ENCODE data around the gene CCT2.
"Not testable (repeated sequence)": the region's sequence is repeated elsewhere in the genome, so short reads cannot be mapped to it uniquely, and the experiment has no call there.

The CCT2 gene

DNA sequence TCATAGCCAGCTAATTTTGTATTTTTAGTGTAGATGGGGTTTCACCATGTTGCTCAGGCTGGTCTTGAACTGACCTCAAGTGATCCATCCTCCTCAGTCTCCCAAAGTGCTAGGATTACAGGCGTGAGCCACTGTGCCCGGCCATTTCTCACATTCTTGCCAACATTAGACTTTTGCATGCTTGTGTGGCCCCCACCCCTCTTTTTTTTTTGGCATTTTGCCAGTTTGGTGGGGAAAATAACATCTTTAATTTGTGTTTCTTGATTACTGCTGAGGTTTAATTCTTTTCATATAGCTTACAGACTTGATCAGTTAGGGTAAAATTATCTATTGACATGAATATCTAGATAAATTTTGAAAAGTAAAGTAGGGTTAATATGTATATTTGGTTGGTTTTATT is 3.8 kb downstream of the CCT2 start:
- DNase-seq (ENCODE audit: low spot score) = no peak

DNA sequence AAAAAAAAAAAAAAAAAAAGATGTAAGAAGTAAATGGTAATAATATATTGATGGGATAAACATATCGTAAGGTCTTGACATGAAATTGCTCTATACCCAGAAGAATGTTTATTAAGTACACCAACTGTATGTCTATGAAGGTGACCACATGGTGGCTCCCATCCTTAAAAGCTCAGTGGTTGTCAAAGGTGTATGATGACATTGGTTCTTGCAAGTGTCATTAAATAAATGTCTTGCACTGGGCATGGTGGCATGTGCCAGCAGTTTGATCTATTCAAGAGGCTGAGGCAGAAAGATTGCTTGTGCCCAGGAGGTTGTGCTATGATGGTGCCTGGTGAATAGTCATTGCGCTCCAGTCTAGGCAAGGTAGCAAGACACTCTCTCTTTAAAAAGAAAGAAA is 10.4 kb downstream of the CCT2 start:
- DNase-seq (ENCODE audit: low spot score) = peak; percentile 29

DNA sequence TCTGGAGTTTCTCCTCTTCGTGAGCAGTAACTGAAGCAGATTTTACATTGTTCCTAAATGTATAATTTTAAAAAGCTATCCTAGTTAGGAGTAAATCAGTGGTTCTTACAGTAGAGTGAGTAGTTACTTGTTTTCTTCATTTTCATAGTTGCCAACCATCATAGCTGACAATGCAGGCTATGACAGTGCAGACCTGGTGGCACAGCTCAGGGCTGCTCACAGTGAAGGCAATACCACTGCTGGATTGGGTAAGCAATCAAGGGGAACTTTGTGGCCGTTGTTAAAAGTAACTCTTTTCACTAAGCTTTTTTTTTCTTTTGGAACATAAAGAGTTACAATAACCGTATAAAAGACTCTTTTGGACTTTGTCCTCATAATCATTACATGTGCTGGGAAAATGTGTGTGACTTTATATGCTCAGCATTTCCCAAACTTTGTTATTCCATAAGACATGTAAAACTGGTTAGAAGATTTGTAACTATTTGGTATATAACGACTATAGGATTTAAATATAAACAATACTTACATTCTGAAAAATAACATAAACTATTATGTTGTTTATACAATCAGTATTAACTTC is 13.0 kb downstream of the CCT2 start:
- DNase-seq (ENCODE audit: low spot score) = no peak

DNA sequence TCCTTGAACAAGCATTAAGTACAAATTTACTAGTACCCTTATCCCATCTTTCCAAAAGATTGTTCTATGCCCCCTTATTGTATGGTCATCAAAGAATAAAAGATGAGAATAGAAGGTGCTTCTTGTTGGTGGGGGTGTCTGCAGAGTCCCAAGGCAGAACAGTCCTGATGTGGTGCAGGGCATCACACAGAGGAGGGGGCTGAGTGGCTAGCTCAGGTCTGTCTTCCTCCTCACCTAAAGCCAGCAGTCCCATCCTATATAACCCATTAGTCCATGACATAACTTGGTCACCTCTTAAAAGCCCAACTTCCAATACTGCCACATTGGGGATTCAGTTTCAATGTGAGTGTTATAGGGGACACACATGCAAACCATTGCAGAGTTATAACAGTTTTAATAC is 15.5 kb downstream of the CCT2 start:
- DNase-seq (ENCODE audit: low spot score) = no peak

DNA sequence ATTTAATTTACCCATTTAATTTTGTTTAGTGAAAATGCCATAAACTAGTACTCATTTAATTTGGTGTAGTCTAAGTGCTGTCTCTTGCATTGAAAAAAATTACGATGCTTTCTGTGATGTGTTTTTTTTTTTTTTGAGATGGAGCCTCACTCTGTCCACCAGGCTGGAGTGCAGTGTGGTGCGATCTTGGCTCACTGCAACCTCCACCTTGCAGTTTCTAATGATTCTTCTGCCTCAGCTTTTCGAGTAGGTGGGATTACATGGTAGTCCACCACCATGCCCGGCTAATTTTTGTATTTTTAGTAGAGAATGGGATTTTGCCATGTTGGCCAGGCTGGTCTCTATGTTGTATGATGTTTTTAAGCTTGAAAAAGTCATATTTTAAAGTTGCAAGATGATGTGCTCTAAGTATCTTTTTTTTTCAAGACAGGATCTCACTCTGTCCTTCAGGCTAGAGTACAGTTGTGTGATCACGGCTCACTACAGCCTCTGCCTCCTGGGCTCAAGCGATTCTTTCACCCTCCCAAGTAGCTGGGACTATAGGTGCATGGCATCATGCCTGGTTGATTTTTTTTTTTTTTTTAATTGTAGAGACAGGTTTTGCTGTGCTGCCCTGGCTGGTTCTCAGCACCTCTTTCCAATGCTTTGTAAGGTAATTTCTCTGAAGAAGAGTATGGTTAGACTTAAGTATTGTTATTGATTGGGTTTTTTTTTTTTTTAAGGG is 16.9 kb downstream of the CCT2 start:
- DNase-seq (ENCODE audit: low spot score) = no peak

DNA sequence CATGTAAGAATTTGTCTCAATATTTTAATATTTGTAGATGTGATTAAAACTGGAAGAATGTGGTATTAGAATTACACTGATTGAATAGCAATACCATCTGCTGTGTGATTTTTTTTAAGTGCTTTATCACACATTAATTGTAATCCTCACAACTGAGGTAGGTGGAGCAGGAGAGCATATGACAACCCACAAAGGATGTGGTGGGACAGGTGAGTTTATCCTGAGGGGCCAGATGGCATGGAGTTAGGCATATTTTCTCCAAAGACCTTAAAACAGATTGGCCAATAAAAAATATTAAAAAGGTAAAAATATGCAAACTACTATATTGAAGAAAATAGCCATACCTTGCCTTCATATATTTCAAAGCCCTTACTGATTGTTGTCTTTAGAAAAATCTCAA is 17.7 kb downstream of the CCT2 start:
- no peak for DNase-seq (ENCODE audit: low spot score)

DNA sequence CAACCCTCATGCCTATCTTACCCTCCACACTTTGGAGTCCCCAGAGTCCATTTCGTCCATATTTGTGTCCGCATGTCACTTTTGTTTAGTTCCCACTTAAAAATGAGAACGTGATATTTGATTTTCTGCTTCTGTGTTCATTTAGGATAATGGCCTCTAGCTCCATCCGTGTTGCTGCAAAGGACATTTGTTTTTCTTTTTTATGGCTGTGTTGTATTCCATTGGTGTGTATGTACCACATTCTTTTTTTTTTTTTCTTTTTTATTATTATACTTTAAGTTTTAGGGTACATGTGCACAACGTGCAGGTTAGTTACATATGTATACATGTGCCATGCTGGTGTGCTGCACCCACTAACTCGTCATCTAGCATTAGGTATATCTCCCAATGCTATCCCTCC is 18.3 kb downstream of the CCT2 start:
- DNase-seq (ENCODE audit: low spot score) = not testable (repeated sequence)

DNA sequence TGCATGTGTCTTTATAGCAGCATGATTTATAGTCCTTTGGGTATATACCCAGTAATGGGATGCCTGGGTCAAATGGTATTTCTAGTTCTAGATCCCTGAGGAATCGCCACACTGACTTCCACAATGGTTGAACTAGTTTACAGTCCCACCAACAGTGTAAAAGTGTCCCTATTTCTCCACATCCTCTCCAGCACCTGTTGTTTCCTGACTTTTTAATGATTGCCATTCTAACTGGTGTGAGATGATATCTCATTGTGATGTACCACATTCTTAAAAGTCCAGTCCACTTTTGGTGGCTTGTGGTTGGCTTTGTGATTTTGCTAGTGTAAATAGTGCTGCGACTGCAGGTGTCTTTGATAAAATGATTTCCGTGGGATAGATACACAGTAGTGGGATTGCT is 19.0 kb downstream of the CCT2 start:
- not testable (repeated sequence) for DNase-seq (ENCODE audit: low spot score)

DNA sequence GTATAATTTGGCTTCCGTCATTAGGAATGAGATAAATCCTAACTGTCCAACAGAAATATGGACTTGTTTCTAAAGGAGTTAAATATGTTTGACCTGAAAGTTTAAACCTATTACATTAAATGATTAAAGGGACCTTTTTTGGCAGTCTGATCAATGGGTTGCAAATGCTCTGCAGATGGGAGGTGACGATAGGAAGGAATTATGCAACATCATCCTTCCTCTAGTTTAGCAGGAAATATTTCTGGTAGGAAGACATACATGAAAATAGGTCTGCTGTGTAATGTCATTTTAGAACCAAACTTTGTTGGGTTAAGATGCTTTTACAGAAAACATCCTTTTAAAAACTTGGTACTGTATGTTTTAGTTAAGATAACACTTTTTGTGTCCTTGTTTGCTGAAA is 22.9 kb downstream of the CCT2 start:
- no peak for DNase-seq (ENCODE audit: low spot score)

DNA sequence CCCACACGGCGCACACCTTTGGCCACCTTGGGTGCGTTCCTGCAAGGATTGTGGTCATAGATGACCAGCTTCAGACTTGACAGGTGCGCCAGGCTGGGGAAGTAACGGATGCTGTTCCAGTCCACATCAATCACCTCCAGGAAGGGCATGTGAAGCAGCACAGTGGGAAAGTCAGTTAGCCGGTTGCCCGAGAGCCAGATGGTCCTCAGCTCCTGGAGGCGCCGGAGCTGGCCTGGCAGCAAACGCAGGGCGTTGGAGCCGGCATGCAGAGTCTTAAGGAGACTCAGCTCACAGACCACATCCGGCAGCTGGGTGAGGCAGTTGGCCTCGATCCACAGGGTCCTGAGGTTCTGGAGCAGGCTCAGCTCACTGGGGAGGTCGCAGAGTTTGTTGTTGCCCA is 24.9 kb downstream of the CCT2 start:
- no peak for DNase-seq (ENCODE audit: low spot score)

DNA sequence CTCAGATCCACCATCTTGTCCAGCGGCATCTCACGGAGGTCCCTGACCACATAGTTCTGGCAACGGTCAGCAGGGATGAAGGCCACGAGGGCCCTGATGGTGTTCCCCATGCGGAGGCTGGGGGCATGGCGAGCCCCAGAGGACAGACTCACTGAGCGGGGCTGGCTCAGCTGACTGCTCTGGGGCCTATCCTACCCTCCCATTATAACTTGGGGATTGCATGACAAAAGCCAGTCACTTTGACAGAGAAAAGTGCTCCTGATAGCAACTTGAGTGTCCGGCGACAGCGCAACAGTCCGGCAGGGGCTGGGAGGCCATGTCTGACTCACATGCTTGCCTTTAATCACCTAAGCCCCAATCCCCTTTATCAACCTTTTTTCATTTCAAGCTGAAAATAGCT is 25.5 kb downstream of the CCT2 start, which contains the start of gene LRRC10:
LRRC10 (minus strand) TSS at position 179 of the 400 bp plus-strand sequence; CDS start at position 110, 69 bp downstream.
- DNase-seq (ENCODE audit: low spot score) = no peak

DNA sequence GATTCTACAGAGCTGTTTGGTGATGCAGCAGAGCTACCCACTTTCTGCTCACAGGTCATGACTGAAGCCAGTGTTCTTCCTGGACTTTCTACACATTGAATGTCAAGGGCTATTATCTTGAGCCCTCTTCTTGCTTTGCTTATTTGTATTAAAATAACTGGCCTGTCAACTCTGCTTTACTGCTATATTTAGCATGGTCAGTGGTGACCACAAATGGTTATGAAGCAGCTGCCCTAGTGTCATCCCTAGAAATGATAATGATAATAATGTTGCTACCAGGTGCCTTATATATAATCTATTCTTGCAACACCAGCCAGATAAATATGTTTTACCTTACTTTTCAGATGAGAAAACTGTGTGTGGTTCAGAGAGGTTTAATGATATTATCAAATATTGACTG is 28.1 kb downstream of the CCT2 start:
- DNase-seq (ENCODE audit: low spot score) = no peak

DNA sequence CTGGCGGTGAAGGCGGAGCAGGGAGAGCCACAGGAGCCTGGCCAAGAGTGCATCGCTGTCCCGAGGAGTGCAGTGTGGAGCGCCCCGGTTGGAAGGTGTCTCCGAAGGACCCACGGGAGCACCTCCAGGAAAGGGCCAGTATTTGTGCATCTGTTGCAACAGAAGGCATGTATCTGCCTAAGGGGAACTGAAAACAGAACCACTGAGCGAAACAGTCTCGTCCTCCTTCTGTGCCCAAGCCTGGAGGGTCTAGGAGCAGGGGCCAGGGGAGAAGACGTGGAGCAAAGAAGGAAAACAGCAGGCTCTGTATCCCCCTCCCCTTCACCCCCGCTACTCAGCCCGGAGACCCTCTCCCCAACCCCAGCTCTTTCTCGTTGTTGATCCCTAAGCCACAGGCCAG is 30.8 kb downstream of the CCT2 start:
- no peak for DNase-seq (ENCODE audit: low spot score)

DNA sequence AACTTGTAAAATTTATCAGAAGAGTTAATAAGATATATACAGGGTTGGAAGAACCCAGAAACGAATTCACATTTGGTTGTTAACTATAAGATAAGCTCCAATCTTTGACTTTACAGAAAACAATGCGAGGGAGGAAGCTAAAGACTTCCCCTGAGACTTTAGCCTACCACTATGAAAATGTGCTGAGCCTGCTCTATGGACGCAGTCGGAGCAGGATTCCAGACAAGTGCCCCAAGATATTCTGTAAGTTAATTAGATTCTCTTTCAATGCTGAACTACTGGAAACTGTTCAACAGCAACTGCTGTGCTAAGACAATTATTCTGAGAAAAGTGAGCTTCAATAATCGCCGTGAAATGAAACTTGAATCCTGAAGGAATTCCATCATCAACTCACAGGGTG is 33.8 kb downstream of the CCT2 start:
- no peak for DNase-seq (ENCODE audit: low spot score)

DNA sequence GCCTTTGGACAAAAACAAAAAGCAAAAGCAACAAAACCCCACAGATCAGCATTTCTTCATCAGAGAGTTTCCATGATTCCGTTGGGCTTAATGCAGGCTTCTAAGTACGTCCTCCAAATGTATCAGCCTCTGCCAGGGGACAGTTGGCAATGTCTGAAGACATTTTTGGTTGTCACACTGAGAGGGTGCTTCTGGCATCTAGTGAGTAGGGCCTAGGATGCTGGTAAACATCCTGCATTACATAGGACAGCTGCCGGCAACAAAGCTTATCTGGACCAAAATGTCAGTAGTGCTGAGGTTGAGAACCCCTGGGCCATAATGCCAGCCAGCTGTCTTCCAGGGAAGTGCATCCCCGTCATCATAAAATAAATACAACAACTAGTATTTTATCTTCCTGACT is 34.8 kb downstream of the CCT2 start:
- DNase-seq (ENCODE audit: low spot score) = no peak

DNA sequence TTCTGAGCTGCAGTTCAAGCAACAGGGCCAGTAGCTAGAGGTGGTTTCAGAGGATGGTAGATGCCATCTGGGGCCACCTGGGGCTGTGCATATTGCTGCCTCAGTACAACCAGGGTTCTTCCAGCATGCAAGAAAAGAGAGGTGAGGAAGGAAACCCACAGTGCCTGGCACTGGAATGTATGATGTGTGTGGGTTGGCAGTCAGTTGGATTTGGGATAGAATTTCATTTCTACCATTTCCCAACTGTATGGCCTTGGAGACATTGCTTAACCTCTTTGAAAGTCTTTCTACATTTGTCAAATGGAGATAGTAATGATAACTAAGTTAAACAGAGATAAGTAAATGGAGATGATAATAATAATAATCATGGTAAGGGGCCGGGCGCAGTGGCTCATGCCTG is 35.7 kb downstream of the CCT2 start:
- no peak for DNase-seq (ENCODE audit: low spot score)

DNA sequence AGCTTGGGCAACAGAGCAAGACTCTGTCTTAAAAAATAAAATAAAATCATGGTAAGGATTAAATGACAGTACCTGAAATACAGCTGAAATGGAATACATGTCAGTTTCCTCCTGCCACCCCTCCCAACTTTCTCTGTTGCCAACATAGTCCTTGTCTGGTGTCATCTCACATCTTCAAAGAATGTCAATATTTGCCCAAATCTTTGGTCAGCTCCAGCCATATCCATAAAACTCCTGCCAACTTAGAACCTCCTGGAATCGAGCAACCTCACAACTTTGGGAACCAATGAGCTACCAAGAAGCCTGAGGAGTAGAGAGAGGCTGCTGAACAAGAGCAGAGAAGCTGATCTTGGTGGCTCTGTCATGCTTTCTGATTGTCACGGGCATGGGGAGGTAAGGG is 36.3 kb downstream of the CCT2 start:
- no peak for DNase-seq (ENCODE audit: low spot score)

DNA sequence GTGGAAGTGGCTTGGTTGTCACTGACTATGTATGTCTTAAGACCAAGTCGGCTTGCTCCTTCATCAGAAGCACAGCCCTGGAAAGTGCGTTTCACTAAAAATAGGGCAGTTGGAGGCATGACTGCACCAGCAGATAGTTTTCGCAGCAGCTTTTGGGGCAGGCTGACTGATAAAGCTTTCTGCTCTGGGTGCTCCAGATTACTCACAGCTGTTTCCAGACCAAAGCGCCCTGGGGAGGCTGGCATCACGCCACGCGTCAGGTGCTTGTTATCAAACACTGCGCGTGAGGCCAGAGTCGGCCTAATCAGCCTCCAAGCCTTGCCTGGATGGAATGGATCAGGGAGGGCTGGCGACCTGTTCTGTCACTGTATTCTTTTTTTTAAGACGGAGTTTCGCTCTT is 38.7 kb downstream of the CCT2 start:
- no peak for DNase-seq (ENCODE audit: low spot score)

DNA sequence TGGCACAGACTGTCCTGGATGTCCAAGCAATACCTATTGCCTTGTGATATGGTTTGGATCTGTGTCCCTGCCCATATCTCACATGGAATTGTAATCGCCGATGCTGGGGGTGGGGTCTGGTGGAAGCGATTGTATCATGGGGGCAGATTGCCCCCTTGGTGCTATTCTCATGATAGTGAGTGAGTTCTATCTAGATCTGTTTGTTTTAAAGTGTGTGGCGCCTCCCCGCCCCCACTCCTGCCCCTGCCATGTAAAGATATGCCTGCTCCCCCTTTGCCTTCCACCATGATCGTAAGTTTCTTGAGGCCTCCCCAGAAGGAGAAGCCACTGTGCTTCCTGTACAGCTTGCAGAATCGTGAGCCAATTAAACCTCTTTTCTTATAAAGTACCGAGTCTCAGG is 42.2 kb downstream of the CCT2 start:
- DNase-seq (ENCODE audit: low spot score) = no peak

DNA sequence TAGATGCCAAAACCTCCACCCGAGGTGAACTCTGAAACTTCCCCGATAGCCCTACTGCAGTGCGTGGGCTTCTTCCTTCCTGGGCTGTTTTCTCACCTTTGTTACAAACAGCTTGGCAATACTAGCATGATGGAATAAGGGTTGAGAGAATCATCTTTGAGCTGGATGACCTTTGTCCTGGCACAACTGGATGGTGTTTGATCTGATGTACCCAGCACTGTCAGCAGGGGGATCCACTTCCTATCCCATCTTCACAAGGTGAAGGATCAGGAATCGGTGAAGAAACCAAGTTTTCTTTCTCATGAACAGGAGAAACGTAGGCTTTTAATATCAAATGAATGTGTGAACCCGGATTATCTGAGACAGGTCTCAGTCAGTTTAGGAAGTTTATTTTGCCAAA is 44.9 kb downstream of the CCT2 start:
- peak; percentile 20 for DNase-seq (ENCODE audit: low spot score)

DNA sequence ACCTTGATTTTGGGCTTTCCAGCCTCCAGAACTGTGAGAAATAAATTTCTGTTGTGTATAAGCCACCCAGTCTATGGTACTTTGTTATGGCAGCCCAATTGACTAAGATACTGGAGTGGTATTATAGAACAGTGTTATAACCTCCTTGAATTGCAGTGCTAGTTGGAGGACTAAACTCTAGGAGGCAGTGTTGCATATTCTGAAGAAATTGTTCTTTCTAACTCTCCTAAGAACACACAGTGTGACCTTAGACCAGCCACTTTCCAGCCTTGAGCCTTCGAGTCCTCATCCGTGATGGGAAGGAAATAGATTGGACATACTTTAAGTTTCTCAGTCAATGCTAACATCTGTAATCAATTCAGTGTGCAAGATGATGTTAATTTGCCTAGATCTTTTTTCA is 47.8 kb downstream of the CCT2 start:
- peak; percentile 40 for DNase-seq (ENCODE audit: low spot score)

DNA sequence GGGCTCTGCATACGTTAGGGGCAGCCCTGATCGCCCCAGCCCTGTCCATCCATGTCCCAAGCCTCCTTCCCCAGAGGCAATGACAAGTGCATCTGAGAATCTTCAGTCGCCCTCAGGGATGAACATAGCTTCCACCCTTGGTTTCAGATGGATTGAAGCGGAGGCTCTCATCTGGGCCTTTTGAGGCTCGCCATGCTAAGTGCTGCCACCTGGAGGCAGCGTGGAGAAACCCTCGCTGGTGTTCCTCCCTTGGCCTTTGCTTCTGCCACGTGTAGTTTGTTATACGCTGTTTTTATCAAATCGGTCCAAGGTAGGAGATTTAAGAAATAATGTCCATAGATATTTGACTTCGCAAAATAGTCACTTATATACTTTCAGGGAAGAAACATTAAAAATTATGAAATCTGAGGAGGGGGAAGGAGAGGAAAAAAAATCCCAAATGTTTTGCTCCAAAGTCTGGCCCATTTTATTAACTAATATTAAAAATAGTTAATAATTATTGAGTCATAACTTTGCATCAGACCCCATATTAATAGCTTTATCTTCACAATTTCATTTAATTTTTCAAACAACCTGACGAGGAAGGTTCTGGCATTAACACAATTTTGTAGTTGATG is 54.2 kb downstream of the CCT2 start:
- peak; percentile 83 for DNase-seq (ENCODE audit: low spot score)

DNA sequence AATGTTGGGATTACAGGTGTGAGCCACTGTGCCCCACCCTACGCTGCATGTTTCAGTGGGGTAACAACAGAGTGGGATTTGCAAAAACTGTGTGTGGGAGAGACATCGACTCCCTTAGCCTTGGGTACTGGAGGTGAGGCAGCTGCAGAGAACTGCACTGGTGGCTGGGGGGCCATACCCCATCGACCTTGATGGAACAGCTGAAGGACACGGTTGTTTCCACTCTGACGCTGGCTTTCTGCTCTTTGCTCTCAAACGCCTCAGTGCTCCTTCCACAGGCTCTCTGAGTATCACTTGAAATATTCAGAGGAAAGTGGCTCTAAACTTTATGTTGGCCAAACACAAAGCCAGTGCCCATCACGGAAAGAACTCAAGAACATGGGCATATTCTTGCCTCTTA is 56.3 kb downstream of the CCT2 start:
- DNase-seq (ENCODE audit: low spot score) = no peak

DNA sequence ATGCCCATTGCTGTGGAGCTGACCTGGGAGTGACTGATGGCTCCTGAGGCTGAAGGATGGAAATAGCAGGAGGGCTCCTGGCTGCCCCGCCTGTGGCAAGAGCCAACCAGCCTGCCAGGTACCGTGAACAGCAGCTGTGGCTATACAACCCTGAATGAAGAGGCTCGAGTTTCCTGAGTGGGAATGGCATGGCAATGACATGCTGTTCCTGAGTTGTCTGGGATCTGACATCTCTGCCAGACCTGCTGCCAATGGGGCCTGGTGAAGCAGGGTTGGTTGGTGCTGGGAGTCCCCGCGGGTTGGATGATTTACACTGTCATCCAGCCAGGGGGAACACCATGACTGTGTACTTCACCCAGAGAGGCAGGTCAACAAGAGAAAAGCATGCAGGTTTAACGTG is 57.3 kb downstream of the CCT2 start:
- DNase-seq (ENCODE audit: low spot score) = no peak

All from NAMALWA (cell line).